Smooth muscle cell (in vitro differentiated cells): Measurements from ENCODE around the gene PHF20. TPM values are rescaled to one million over a fixed set of nuclear protein-coding genes. Genes with fewer than 3 reads are reported as not detected.
A peak's percentile ranks its signal among the peaks of the same experiment; 100 is the strongest.

Experiments used
- DNase-seq: peaks from one replicate; lab custom pipeline; 2025; ENCODE audit not compliant: unreplicated experiment; lab: John Stamatoyannopoulos, UW
- H2AFZ ChIP-seq: fragments of 200-600 bp; sonication (generic); 2 replicates; pipeline ENCODE4 v1.6.0; 2016; ENCODE audit warnings: antibody characterized with exemption, low read depth, mild to moderate bottlenecking
- H3F3A ChIP-seq: fragments of 200-600 bp; sonication (generic); 2 replicates; pipeline ENCODE4 v1.6.0; 2017; ENCODE audit warnings: antibody characterized with exemption, low read depth
- H3K27ac ChIP-seq: fragments of 200-600 bp; sonication (generic); 2 replicates; pipeline ENCODE4 v1.5.1; 2016; ENCODE audit warnings: low read depth, mild to moderate bottlenecking
- H3K27me3 ChIP-seq: fragments of 200-600 bp; sonication (generic); 2 replicates; pipeline ENCODE4 v1.6.1; 2016; ENCODE audit warnings: low read depth, mild to moderate bottlenecking
- H3K36me3 ChIP-seq: fragments of 200-600 bp; sonication (generic); 2 replicates; pipeline ENCODE4 v1.5.1; 2016; ENCODE audit warnings: low read depth
- H3K4me1 ChIP-seq: fragments of 200-600 bp; sonication (generic); 2 replicates; pipeline ENCODE4 v1.5.1; 2016; ENCODE audit warnings: low read depth
- H3K4me2 ChIP-seq: fragments of 200-600 bp; sonication (generic); 2 replicates; pipeline ENCODE4 v1.6.0; 2016; ENCODE audit warnings: mild to moderate bottlenecking
- H3K4me3 ChIP-seq: fragments of 200-600 bp; sonication (generic); 2 replicates; pipeline ENCODE4 v1.5.1; 2016; ENCODE audit warnings: mild to moderate bottlenecking
- H3K79me2 ChIP-seq: fragments of 200-600 bp; sonication (generic); 2 replicates; pipeline ENCODE4 v1.6.0; 2016; ENCODE audit warnings: low read depth, mild to moderate bottlenecking
- H3K9ac ChIP-seq: fragments of 200-600 bp; sonication (generic); 2 replicates; pipeline ENCODE4 v1.6.0; 2016; ENCODE audit warnings: low read depth
- H3K9me3 ChIP-seq: fragments of 200-600 bp; sonication (generic); replicated peaks from 2 replicates; pipeline ENCODE4 v1.5.1; 2016; ENCODE audit warnings: low read depth
- H4K20me1 ChIP-seq: fragments of 200-600 bp; sonication (generic); 2 replicates; pipeline ENCODE4 v1.6.0; 2016; ENCODE audit warnings: low read depth
- CTCF ChIP-seq: fragments of 200-600 bp; sonication (generic); IDR thresholded peaks from 2 replicates; pipeline ENCODE4 v1.5.1; 2017; ENCODE audit warnings: borderline replicate concordance, mild to moderate bottlenecking, antibody characterized with exemption; ENCODE audit not compliant: insufficient read depth, poor library complexity, severe bottlenecking
- WGBS: methylation state at CpG from one replicate; pipeline ENCODE4 v1.1.7; 2016; ENCODE audit warnings: low lambda C conversion rate; 5-methylcytosine and 5-hydroxymethylcytosine counted together
- polyA plus RNA-seq: library from polyadenylated mRNA; unstranded; fragments of >200 nt; fragmentation: Nextera tagmentation; extraction: Ambion mirVana; gene quantifications from 2 replicates; pipeline ENCODE4 v1.2.1, GENCODE V29; 2016
- total RNA-seq: library from RNA; depleted of rRNA; stranded (reverse); fragments of >200 nt; gene quantifications from 2 replicates; pipeline ENCODE4 v1.2.3, GENCODE V29; 2014

The PHF20 gene
- total and polyA plus RNA-seq, 2 experiments from 2014 or later = 23.3 to 27.4 TPM

- no peaks in the 10 kb centered on the region for H3K4me1 ChIP-seq
These were observed 34.3 kb downstream of the PHF20 start for GRCh38 chr20:35806075-35806474.

GRCh38 chr20:35807877-35808276 is 36.1 kb downstream of the PHF20 start:
- 88% methylated on average over 2 of the region's 2 CpGs for WGBS
- no peak for DNase-seq
- Histone ChIP-seq H3K9ac (no peak overlapping the region), H3K79me2 (peaks cover 20% of the 10 kb centered on the region), H3K4me2 (no peak overlapping the region), H2AFZ (no peak overlapping the region), H3K9me3 (no peaks in the 10 kb centered on the region), H4K20me1 (peaks cover 13% of the 10 kb centered on the region), H3F3A (no peaks in the 10 kb centered on the region), H3K36me3 (no peaks in the 10 kb centered on the region), H3K27me3 (no peaks in the 10 kb centered on the region), H3K27ac (no peak overlapping the region), H3K4me3 (no peak overlapping the region), H3K4me1 (no peaks in the 10 kb centered on the region)
- TF ChIP-seq CTCF = no peak

More at GRCh38 chr20:35806075-35806474, 34.3 kb downstream of the PHF20 start:
- Histone ChIP-seq H3K79me2 (peaks cover 17% of the 10 kb centered on the region), H3K27me3 (no peaks in the 10 kb centered on the region), H3K9ac (no peak overlapping the region), H3K4me3 (no peak overlapping the region), H4K20me1 (peaks cover 13% of the 10 kb centered on the region), H2AFZ (no peak overlapping the region), H3K4me2 (no peak overlapping the region), H3F3A (no peaks in the 10 kb centered on the region), H3K36me3 (no peaks in the 10 kb centered on the region), H3K9me3 (no peaks in the 10 kb centered on the region), H3K27ac (no peak overlapping the region)
- 97% methylated on average over 3 of the region's 3 CpGs for WGBS
- TF ChIP-seq CTCF = no peak
- DNase-seq = no peak

- TF ChIP-seq CTCF = no peak
- WGBS = 72% methylated on average over 2 of the region's 2 CpGs
- H2AFZ ChIP-seq = no peak overlapping the region
- H3K36me3 ChIP-seq = no peaks in the 10 kb centered on the region
- peaks cover 37% of the 10 kb centered on the region for H4K20me1 ChIP-seq
- no peak for DNase-seq
- no peak overlapping the region for H3K4me3 ChIP-seq
- no peak overlapping the region for H3K9ac ChIP-seq
- H3K4me2 ChIP-seq = no peak overlapping the region
- peaks cover 16% of the 10 kb centered on the region for H3K79me2 ChIP-seq
- no peaks in the 10 kb centered on the region for H3K4me1 ChIP-seq
- no peaks in the 10 kb centered on the region for H3K9me3 ChIP-seq
- no peak overlapping the region for H3K27ac ChIP-seq
- H3K27me3 ChIP-seq = no peaks in the 10 kb centered on the region
- H3F3A ChIP-seq = peaks cover 6% of the 10 kb centered on the region
These were observed 48.9 kb downstream of the PHF20 start for GRCh38 chr20:35820715-35821114.

GRCh38 chr20:35821807-35822242 is 50.0 kb downstream of the PHF20 start:
- Histone ChIP-seq H3K27me3 (no peaks in the 10 kb centered on the region), H2AFZ (no peak overlapping the region), H3K9ac (no peak overlapping the region), H4K20me1 (peaks cover 43% of the 10 kb centered on the region), H3F3A (peaks cover 6% of the 10 kb centered on the region), H3K36me3 (no peaks in the 10 kb centered on the region), H3K9me3 (no peaks in the 10 kb centered on the region), H3K4me1 (no peaks in the 10 kb centered on the region), H3K27ac (peak overlapping the region; percentile 52), H3K79me2 (peaks cover 18% of the 10 kb centered on the region), H3K4me2 (no peak overlapping the region), H3K4me3 (no peak overlapping the region)
- DNase-seq = no peak
- WGBS = 65% methylated on average over 8 of the region's 8 CpGs
- no peak for TF ChIP-seq CTCF
